ENCODE data around the gene ARL8A. TPM values are rescaled to one million over a fixed set of nuclear protein-coding genes. Genes with fewer than 3 reads are reported as not detected.

Gene ARL8A
- total RNA-seq, 1 donor from 2014 or later: 89.5 TPM

Other genes starting within 250 kb of the ARL8A start
- gene LMOD1, start 198.2 kb downstream of the ARL8A start, total RNA-seq: 257 TPM
- 37.5 TPM for gene TIMM17A, start 189.2 kb downstream of the ARL8A start, total RNA-seq
- 78.8 TPM for gene RNPEP, start 162.1 kb downstream of the ARL8A start, total RNA-seq
- 517 TPM for gene ELF3, start 134.2 kb downstream of the ARL8A start, total RNA-seq
- 0.14 TPM for gene GPR37L1, start 21.8 kb downstream of the ARL8A start, total RNA-seq
- 9.3 TPM for gene PTPN7, start 15.9 kb upstream of the ARL8A start, total RNA-seq
- 60.7 TPM for gene LGR6, start 49.1 kb upstream of the ARL8A start, total RNA-seq
- gene UBE2T, start 197.2 kb upstream of the ARL8A start, total RNA-seq: 4.1 TPM
- gene PPP1R12B, start 204.0 kb upstream of the ARL8A start, total RNA-seq: 194 TPM